ENCODE results near the gene HLA-A.

Gene HLA-A

DNA sequence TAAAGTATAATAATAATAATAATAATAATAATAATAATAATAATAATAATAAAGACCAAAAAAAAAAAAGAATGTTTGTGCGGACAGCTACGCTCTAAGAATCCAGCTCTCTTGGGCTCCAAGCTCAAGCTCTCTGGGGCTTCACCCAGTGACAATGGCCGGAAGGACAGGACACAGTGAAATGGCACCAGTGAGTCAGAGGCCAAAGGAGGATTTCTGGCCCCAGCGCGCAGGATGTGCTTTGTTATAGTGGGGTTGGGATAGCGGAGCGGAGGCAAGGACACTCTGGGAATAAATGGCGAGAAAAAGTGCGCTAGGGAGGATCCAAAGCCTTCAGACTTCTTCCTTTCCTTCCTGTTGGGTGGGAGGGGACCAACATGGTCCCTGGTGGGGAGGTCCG is 38.2 kb downstream of the HLA-A start:
- no peaks in the 10 kb centered on the region for H4K20me1 ChIP-seq (ENCODE audit: insufficient read depth, low read length)
- no peaks in the 10 kb centered on the region for H3F3A ChIP-seq (ENCODE audit: insufficient read depth, low read length)
- H2AFZ ChIP-seq (ENCODE audit: low read length), result no peak overlapping the region
- H3K36me3 ChIP-seq (replicated peaks; ENCODE audit: insufficient read depth, low read length), result no peaks in the 10 kb centered on the region
- no peaks in the 10 kb centered on the region for H3K79me2 ChIP-seq (ENCODE audit: low read length)
- DNase-seq, result no peak
- no peak overlapping the region for H3K9ac ChIP-seq (ENCODE audit: low read length)
- H3K4me3 ChIP-seq (ENCODE audit: low read length), result no peak overlapping the region
- H3K27ac ChIP-seq (ENCODE audit: low read length), result no peak overlapping the region
- H3K27me3 ChIP-seq (replicated peaks; ENCODE audit: insufficient read depth, low read length), result peaks cover 11% of the 10 kb centered on the region
- no peaks in the 10 kb centered on the region for H3K9me2 ChIP-seq (replicated peaks; ENCODE audit: insufficient read depth, low read length)
- H3K4me2 ChIP-seq (ENCODE audit: low read depth, low read length), result no peak overlapping the region
- H3K4me1 ChIP-seq (ENCODE audit: low read length), result no peaks in the 10 kb centered on the region
- H3K9me3 ChIP-seq (replicated peaks; ENCODE audit: insufficient read depth, low read length), result no peaks in the 10 kb centered on the region
- TF ChIP-seq EZH2 (optimal IDR thresholded peaks at IDR 0.05; ENCODE audit: low read depth, low read length), result no peak
- TF ChIP-seq CTCF (IDR thresholded peaks at IDR 0.05; ENCODE audit: low read length), result no peak
- no peak for TF ChIP-seq EZH2phosphoT487 (IDR thresholded peaks at IDR 0.05; ENCODE audit: low read length)

DNA sequence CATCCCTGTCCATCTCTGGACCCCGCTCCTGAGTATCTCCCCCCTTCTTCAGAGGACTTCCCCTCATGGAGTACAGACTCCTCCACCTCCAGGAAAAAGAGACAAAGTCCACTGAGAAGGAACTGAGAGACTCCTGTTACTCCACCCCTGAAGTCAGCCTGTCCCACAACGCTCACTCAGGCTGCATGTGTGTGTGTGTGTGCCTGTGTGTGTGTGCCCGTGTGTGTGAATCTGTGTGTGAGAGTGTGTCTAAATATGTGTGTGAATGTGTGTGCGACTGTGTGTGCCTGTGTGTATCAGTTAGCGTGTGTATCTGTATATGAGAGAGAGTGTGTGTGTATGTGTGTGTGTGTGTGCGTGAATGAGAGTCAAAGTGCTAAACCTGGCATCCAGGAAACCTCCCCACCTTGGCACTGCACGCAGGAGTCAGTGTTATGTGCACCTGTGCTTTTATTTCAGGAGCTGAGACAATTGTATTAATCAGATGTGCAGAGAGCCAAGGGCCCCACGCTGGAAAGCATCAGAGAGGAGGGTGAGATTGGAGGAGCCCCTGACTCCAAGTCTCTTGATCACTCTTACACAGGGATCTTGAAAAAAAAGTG is 39.0 kb downstream of the HLA-A start:
- H3K4me2 ChIP-seq (ENCODE audit: low read depth, low read length), result no peak overlapping the region
- H3K9me2 ChIP-seq (replicated peaks; ENCODE audit: insufficient read depth, low read length), result no peaks in the 10 kb centered on the region
- H3K9me3 ChIP-seq (replicated peaks; ENCODE audit: insufficient read depth, low read length), result no peaks in the 10 kb centered on the region
- no peak for TF ChIP-seq CTCF (IDR thresholded peaks at IDR 0.05; ENCODE audit: low read length)
- no peak for TF ChIP-seq EZH2 (optimal IDR thresholded peaks at IDR 0.05; ENCODE audit: low read depth, low read length)
- no peak for TF ChIP-seq EZH2phosphoT487 (IDR thresholded peaks at IDR 0.05; ENCODE audit: low read length)
- H3K4me1 ChIP-seq (ENCODE audit: low read length), result no peaks in the 10 kb centered on the region
- no peak overlapping the region for H3K4me3 ChIP-seq (ENCODE audit: low read length)
- no peak overlapping the region for H3K9ac ChIP-seq (ENCODE audit: low read length)
- no peaks in the 10 kb centered on the region for H3K36me3 ChIP-seq (replicated peaks; ENCODE audit: insufficient read depth, low read length)
- no peak overlapping the region for H2AFZ ChIP-seq (ENCODE audit: low read length)
- no peak overlapping the region for H3K27ac ChIP-seq (ENCODE audit: low read length)
- peaks cover 11% of the 10 kb centered on the region for H3K27me3 ChIP-seq (replicated peaks; ENCODE audit: insufficient read depth, low read length)
- no peaks in the 10 kb centered on the region for H3K79me2 ChIP-seq (ENCODE audit: low read length)
- H4K20me1 ChIP-seq (ENCODE audit: insufficient read depth, low read length), result no peaks in the 10 kb centered on the region
- H3F3A ChIP-seq (ENCODE audit: insufficient read depth, low read length), result no peaks in the 10 kb centered on the region
- no peak for DNase-seq

- Histone ChIP-seq H3K9me2 (replicated peaks; ENCODE audit: insufficient read depth, low read length) (no peaks in the 10 kb centered on the region), H2AFZ (ENCODE audit: low read length) (no peak overlapping the region)
- no peak for DNase-seq
These were observed 39.8 kb downstream of the HLA-A start for GRCh38 chr6:29982097-29982496.

More at GRCh38 chr6:29982097-29982496, 39.8 kb downstream of the HLA-A start:
- H3K9ac ChIP-seq (ENCODE audit: low read length), result no peak overlapping the region
- no peaks in the 10 kb centered on the region for H3F3A ChIP-seq (ENCODE audit: insufficient read depth, low read length)
- TF ChIP-seq EZH2 (optimal IDR thresholded peaks at IDR 0.05; ENCODE audit: low read depth, low read length), result no peak
- TF ChIP-seq EZH2phosphoT487 (IDR thresholded peaks at IDR 0.05; ENCODE audit: low read length), result no peak
- no peak for TF ChIP-seq CTCF (IDR thresholded peaks at IDR 0.05; ENCODE audit: low read length)
- peaks cover 9% of the 10 kb centered on the region for H3K27me3 ChIP-seq (replicated peaks; ENCODE audit: insufficient read depth, low read length)
- no peaks in the 10 kb centered on the region for H3K4me1 ChIP-seq (ENCODE audit: low read length)
- H3K9me3 ChIP-seq (replicated peaks; ENCODE audit: insufficient read depth, low read length), result no peaks in the 10 kb centered on the region
- no peak overlapping the region for H3K4me3 ChIP-seq (ENCODE audit: low read length)
- H3K79me2 ChIP-seq (ENCODE audit: low read length), result no peaks in the 10 kb centered on the region
- H3K27ac ChIP-seq (ENCODE audit: low read length), result no peak overlapping the region
- no peak overlapping the region for H3K4me2 ChIP-seq (ENCODE audit: low read depth, low read length)
- no peaks in the 10 kb centered on the region for H4K20me1 ChIP-seq (ENCODE audit: insufficient read depth, low read length)
- no peaks in the 10 kb centered on the region for H3K36me3 ChIP-seq (replicated peaks; ENCODE audit: insufficient read depth, low read length)

All from MM.1S (cell line).